ENCODE results near the gene HLA-G.
"Not testable (repeated sequence)": the region's sequence is repeated elsewhere in the genome, so short reads cannot be mapped to it uniquely, and the experiment has no call there.

Gene HLA-G

DNA sequence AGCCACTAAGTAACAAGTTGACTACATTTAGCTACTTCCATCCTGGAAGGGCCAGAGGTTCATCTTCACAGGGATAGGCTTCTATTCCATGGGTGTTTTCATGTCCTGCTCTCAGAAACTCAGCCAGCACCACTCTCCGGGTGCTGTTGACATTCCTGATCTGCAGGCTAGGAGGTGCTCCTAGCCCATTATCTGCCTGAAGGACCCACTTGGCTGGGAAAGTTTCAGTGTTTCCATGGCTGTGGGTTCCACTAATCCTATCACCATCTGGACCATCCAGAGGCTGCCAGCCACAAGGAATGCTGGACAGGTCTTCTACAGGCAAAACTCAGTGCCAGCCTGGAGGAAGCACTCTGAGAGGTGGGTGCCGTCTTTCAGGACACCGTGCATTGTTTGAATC, 45.2 kb downstream of the HLA-G start:
- no peak for DNase-seq (ENCODE audit: low read depth)

DNA sequence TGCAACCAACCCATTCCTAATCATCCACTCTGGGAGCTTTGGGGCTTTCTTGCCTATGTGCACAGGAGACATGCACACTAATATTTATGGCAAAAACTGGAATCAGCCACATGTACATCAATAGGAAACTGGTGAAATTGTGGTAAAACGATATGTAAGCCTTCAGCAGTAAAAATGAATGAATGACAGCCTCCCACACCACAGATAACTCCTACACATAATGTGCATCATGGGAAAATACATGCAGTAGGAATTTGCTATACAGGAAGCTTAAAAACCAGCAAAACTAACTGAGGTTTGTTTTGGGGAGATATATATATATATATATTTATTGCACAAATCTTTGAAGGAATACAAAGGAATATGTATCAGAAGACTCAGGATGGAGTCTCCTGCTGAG, 47.6 kb downstream of the HLA-G start:
- no peak for DNase-seq (ENCODE audit: low read depth)

DNA sequence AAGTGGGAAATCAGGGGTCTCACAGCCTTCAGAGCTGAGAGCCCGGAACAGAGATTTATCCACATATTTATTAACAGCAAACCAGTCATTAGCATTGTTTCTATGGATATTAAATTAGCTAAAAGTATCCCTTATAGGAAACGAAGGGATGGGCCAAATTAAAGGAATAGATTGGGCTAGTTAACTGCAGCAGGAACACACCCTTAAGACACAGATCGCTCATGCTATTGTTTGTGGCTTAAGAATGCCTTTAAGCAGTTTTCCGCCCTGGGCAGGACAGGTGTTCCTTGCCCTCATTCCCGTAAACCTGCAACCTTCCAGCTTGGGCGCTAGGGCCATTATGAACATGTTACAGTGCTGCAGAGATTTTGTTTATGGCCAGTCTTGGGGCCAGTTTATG, 48.1 kb downstream of the HLA-G start:
- not testable (repeated sequence) for DNase-seq (ENCODE audit: low read depth)

Data from fibroblast of the conjunctiva (primary cell).